HEK293 (cell line): Measurements from ENCODE around the gene SNX15.

ENCODE experiments used
- CTCF ChIA-PET: fragments of 350-600 bp; formaldehyde crosslinking; extraction: SDS; loops from one replicate; lab custom pipeline; 2021; ENCODE audit warnings: antibody characterized with exemption; lab: Yijun Ruan, JAX
- POLR2A ChIA-PET: fragments of 300-600 bp; formaldehyde crosslinking; extraction: SDS; loops from one replicate; lab custom pipeline; 2020; ENCODE audit warnings: antibody characterized with exemption, inconsistent platforms; lab: Yijun Ruan, JAX
- H3K27ac ChIP-seq: fragments of 200-500 bp; sonication (Bioruptor generic); 2 replicates; pipeline ENCODE4 v1.5.1; 2014; ENCODE audit warnings: low read depth, low read length, control low read depth, inconsistent platforms; ENCODE audit errors: extremely low read depth
- H3K36me3 ChIP-seq, 2 experiments: fragments of 200-500 bp in 1 of 2; sonication (Bioruptor generic) in 1 of 2; 1 replicate in 1 of 2; 2 replicates in 1 of 2; pipeline ENCODE4 v1.5.1; 2014 to 2017; ENCODE audit warnings: inconsistent platforms in 2 of 2, low read length in 2 of 2; ENCODE audit not compliant: control insufficient read depth in 2 of 2, insufficient read depth in 1 of 2
- H3K4me1 ChIP-seq: fragments of 200-500 bp; sonication (Bioruptor generic); 2 replicates; pipeline ENCODE4 v1.5.1; 2014; ENCODE audit warnings: mild to moderate bottlenecking, low read length, inconsistent platforms; ENCODE audit not compliant: control insufficient read depth, insufficient read depth
- H3K4me3 ChIP-seq: 2 replicates; pipeline ENCODE4 v1.5.1; 2011; ENCODE audit warnings: low read depth, mild to moderate bottlenecking, control low read depth, low read length, moderate library complexity
- H3K9me3 ChIP-seq: fragments of 200-500 bp; sonication (Bioruptor generic); 2 replicates; pipeline ENCODE4 v1.5.1; 2014; ENCODE audit warnings: low read depth, low read length, inconsistent platforms; ENCODE audit not compliant: control insufficient read depth, insufficient read depth
- ATF2 ChIP-seq: fragments of 450-650 bp; formaldehyde crosslinking; IDR thresholded peaks from 2 replicates; pipeline ENCODE4 v1.5.1; 2016; ENCODE audit warnings: missing biosample characterization, missing genetic modification characterization, low read depth
- GLIS1 ChIP-seq: fragments of 450-650 bp; formaldehyde crosslinking; IDR thresholded peaks from 2 replicates; pipeline ENCODE4 v1.5.1; 2016; ENCODE audit warnings: missing biosample characterization, missing genetic modification characterization
- OSR2 ChIP-seq: fragments of 450-650 bp; formaldehyde crosslinking; IDR thresholded peaks from 2 replicates; pipeline ENCODE4 v1.5.1; 2016; ENCODE audit warnings: missing biosample characterization, missing genetic modification characterization
- PBX3 ChIP-seq: sonication (generic); formaldehyde crosslinking; IDR thresholded peaks from 2 replicates; pipeline ENCODE4 v1.8.1; 2022; ENCODE audit warnings: mild to moderate bottlenecking, moderate library complexity, missing genetic modification reagents
- WT1 ChIP-seq: fragments of 450-650 bp; formaldehyde crosslinking; IDR thresholded peaks from 2 replicates; pipeline ENCODE4 v1.5.1; 2016; ENCODE audit warnings: missing biosample characterization, missing genetic modification characterization
- ZBTB1 ChIP-seq: fragments of 450-650 bp; formaldehyde crosslinking; IDR thresholded peaks from 2 replicates; pipeline ENCODE4 v1.5.1; 2016; ENCODE audit warnings: missing biosample characterization, missing genetic modification characterization
- ZBTB7A ChIP-seq: fragments of 450-650 bp; formaldehyde crosslinking; IDR thresholded peaks from 2 replicates; pipeline ENCODE4 v1.5.1; 2016; ENCODE audit warnings: low read depth, missing biosample characterization, missing genetic modification characterization
- ZIC2 ChIP-seq: fragments of 450-650 bp; formaldehyde crosslinking; IDR thresholded peaks from 2 replicates; pipeline ENCODE4 v1.5.1; 2016; ENCODE audit warnings: missing biosample characterization, missing genetic modification characterization
- ZNF112 ChIP-seq: fragments of 450-650 bp; formaldehyde crosslinking; IDR thresholded peaks from 2 replicates; pipeline ENCODE4 v1.5.0; 2017; ENCODE audit warnings: missing biosample characterization, missing genetic modification characterization
- ZNF132 ChIP-seq: fragments of 450-650 bp; formaldehyde crosslinking; IDR thresholded peaks from 2 replicates; pipeline ENCODE4 v1.5.1; 2017; ENCODE audit warnings: missing biosample characterization, missing genetic modification characterization, borderline replicate concordance
- ZNF140 ChIP-seq: fragments of 450-650 bp; formaldehyde crosslinking; IDR thresholded peaks from 2 replicates; pipeline ENCODE4 v1.5.1; 2016; ENCODE audit warnings: missing biosample characterization, missing genetic modification characterization
- ZNF157 ChIP-seq: fragments of 450-650 bp; formaldehyde crosslinking; IDR thresholded peaks from 2 replicates; pipeline ENCODE4 v1.5.1; 2016; ENCODE audit warnings: missing biosample characterization, missing genetic modification characterization
- ZNF169 ChIP-seq: fragments of 450-650 bp; formaldehyde crosslinking; IDR thresholded peaks from 2 replicates; pipeline ENCODE4 v1.5.1; 2016; ENCODE audit warnings: missing biosample characterization, missing genetic modification characterization
- ZNF335 ChIP-seq: fragments of 450-650 bp; formaldehyde crosslinking; conservative IDR thresholded peaks from 2 replicates; pipeline ENCODE4 v1.5.1; 2016; ENCODE audit warnings: missing biosample characterization, missing genetic modification characterization
- ZNF394 ChIP-seq: fragments of 450-650 bp; formaldehyde crosslinking; IDR thresholded peaks from 2 replicates; pipeline ENCODE4 v1.5.1; 2016; ENCODE audit warnings: missing biosample characterization, missing genetic modification characterization, mild to moderate bottlenecking, moderate library complexity, borderline replicate concordance
- ZNF501 ChIP-seq: fragments of 450-650 bp; formaldehyde crosslinking; IDR thresholded peaks from 2 replicates; pipeline ENCODE4 v1.5.1; 2016; ENCODE audit warnings: missing biosample characterization, missing genetic modification characterization
- ZNF530 ChIP-seq: fragments of 450-650 bp; formaldehyde crosslinking; IDR thresholded peaks from 2 replicates; pipeline ENCODE4 v1.5.1; 2016; ENCODE audit warnings: low read depth, missing biosample characterization, missing genetic modification characterization
- ZNF548 ChIP-seq: fragments of 450-650 bp; formaldehyde crosslinking; IDR thresholded peaks from 2 replicates; pipeline ENCODE4 v1.5.1; 2016; ENCODE audit warnings: missing biosample characterization, missing genetic modification characterization
- ZNF560 ChIP-seq: fragments of 450-650 bp; formaldehyde crosslinking; IDR thresholded peaks from 2 replicates; pipeline ENCODE4 v1.5.1; 2017; ENCODE audit warnings: missing biosample characterization, missing genetic modification characterization, borderline replicate concordance
- ZNF654 ChIP-seq: fragments of 450-650 bp; formaldehyde crosslinking; IDR thresholded peaks from 2 replicates; pipeline ENCODE4 v1.5.1; 2016; ENCODE audit warnings: low read depth, missing biosample characterization, missing genetic modification characterization
- ZNF658 ChIP-seq: fragments of 450-650 bp; formaldehyde crosslinking; IDR thresholded peaks from 2 replicates; pipeline ENCODE4; 2016; ENCODE audit warnings: missing biosample characterization, missing genetic modification characterization
- ZNF660 ChIP-seq: fragments of 450-650 bp; IDR thresholded peaks from 2 replicates; pipeline ENCODE4 v1.5.1; 2018; ENCODE audit warnings: missing biosample characterization, mild to moderate bottlenecking, missing genetic modification characterization
- ZNF664 ChIP-seq: fragments of 450-650 bp; formaldehyde crosslinking; IDR thresholded peaks from 2 replicates; pipeline ENCODE4 v1.5.1; 2016; ENCODE audit warnings: missing biosample characterization, missing genetic modification characterization
- ZNF704 ChIP-seq: fragments of 450-650 bp; formaldehyde crosslinking; IDR thresholded peaks from 2 replicates; pipeline ENCODE4 v1.5.1; 2016; ENCODE audit warnings: missing biosample characterization, missing genetic modification characterization
- ZNF768 ChIP-seq: fragments of 450-650 bp; formaldehyde crosslinking; IDR thresholded peaks from 2 replicates; pipeline ENCODE4 v1.5.1; 2018; ENCODE audit warnings: missing biosample characterization, mild to moderate bottlenecking, missing genetic modification characterization
- ZSCAN18 ChIP-seq: fragments of 450-650 bp; formaldehyde crosslinking; IDR thresholded peaks from 2 replicates; pipeline ENCODE4 v1.5.1; 2016; ENCODE audit warnings: missing biosample characterization, missing genetic modification characterization
- ZSCAN30 ChIP-seq: fragments of 450-650 bp; IDR thresholded peaks from 2 replicates; pipeline ENCODE4 v1.5.1; 2018; ENCODE audit warnings: missing biosample characterization, mild to moderate bottlenecking, missing genetic modification characterization, moderate library complexity
- ZSCAN4 ChIP-seq: fragments of 450-650 bp; formaldehyde crosslinking; IDR thresholded peaks from 2 replicates; pipeline ENCODE4 v1.5.1; 2017; ENCODE audit warnings: missing biosample characterization, missing genetic modification characterization
- TF ChIP-seq, protein P1 (sequence below): fragments of 450-650 bp; IDR thresholded peaks from 2 replicates; pipeline ENCODE4 v1.5.1; 2018; ENCODE audit warnings: missing biosample characterization, missing genetic modification characterization

SNX15 gene

DNA sequence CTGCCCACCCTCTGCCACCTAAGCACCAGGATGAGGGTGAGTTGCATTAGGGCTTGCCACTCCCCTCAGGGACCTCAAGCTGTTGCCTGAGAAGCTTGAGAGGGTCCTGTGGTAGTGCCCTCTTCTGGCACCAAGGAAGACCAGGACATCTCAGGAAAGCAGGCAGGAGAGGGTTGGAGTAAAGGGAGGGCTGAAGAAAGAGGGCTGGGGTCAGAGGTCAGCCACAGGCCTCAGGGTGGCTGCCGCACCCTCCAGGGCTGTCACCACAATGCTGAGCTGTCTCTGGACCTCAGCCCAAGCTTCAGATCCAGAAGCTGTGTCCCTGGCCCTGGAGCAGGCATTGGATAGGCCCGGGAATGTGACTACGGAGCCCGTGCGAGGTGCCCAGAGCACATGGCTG is 17.8 kb downstream of the SNX15 start:
- no peak overlapping the region for H3K27ac ChIP-seq
- CTCF ChIA-PET = interaction anchor here (1.1 kb wide), 1 partner anchor 15 kb away, joined by 4 read pairs; no protein-coding TSS in a partner anchor
- TF ChIP-seq ZNF658 (tag by site-specific recombination) (no peak), GLIS1 (tag by site-specific recombination) (no peak), ZNF664 (tag by site-specific recombination) (no peak), ZNF654 (tag by site-specific recombination) (no peak), OSR2 (tag by site-specific recombination) (no peak), ZNF335 (tag by site-specific recombination) (no peak), ZNF501 (tag by site-specific recombination) (no peak), ZNF548 (tag by site-specific recombination) (no peak), ZBTB7A (tag by site-specific recombination) (no peak), ZNF768 (no peak), ZNF169 (tag by site-specific recombination) (no peak), ZBTB1 (tag by site-specific recombination) (no peak), ZSCAN30 (tag by site-specific recombination) (no peak), ZNF704 (no peak), ZSCAN4 (tag by site-specific recombination) (no peak), ZSCAN18 (no peak), ATF2 (no peak), ZIC2 (tag by site-specific recombination) (no peak)
- TF ChIP-seq, protein P1, sequence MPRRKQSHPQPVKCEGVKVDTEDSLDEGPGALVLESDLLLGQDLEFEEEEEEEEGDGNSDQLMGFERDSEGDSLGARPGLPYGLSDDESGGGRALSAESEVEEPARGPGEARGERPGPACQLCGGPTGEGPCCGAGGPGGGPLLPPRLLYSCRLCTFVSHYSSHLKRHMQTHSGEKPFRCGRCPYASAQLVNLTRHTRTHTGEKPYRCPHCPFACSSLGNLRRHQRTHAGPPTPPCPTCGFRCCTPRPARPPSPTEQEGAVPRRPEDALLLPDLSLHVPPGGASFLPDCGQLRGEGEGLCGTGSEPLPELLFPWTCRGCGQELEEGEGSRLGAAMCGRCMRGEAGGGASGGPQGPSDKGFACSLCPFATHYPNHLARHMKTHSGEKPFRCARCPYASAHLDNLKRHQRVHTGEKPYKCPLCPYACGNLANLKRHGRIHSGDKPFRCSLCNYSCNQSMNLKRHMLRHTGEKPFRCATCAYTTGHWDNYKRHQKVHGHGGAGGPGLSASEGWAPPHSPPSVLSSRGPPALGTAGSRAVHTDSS (tag by site-specific recombination) = no peak

GRCh38 chr11:65045728-65046127 is 18.5 kb downstream of the SNX15 start:
- no peaks in the 10 kb centered on the region for H3K9me3 ChIP-seq
- H3K27ac ChIP-seq = no peak overlapping the region
- CTCF ChIA-PET = interaction anchor here (0.6 to 1.1 kb wide), 2 partner anchors 12 to 14 kb away, joined by 3 to 4 read pairs; no protein-coding TSS in a partner anchor
- H3K36me3 ChIP-seq = peaks cover 0 to 31% of the 10 kb centered on the region in 2 experiments; a peak in 1 of 3 replicates
- POLR2A ChIA-PET = no interaction called here
- no peak overlapping the region for H3K4me3 ChIP-seq
- no peaks in the 10 kb centered on the region for H3K4me1 ChIP-seq
- no peak for TF ChIP-seq WT1 (tag by site-specific recombination)
- TF ChIP-seq ZNF157 (tag by site-specific recombination) = no peak
- no peak for TF ChIP-seq ZNF132 (tag by site-specific recombination)
- TF ChIP-seq ZNF530 (tag by site-specific recombination) = no peak
- TF ChIP-seq PBX3 (CRISPR knock-in tag) = no peak
- no peak for TF ChIP-seq ZNF660 (tag by site-specific recombination)
- TF ChIP-seq ZNF140 = no peak
- no peak for TF ChIP-seq ZNF112 (tag by site-specific recombination)
- no peak for TF ChIP-seq ZNF560 (tag by site-specific recombination)
- no peak for TF ChIP-seq ZNF394 (tag by site-specific recombination)

More for the DNA sequence above, 17.8 kb downstream of the SNX15 start:
- peaks cover 0 to 31% of the 10 kb centered on the region in 2 experiments; a peak in 1 of 3 replicates for H3K36me3 ChIP-seq
- H3K9me3 ChIP-seq = no peaks in the 10 kb centered on the region
- no peaks in the 10 kb centered on the region for H3K4me1 ChIP-seq
- no peak overlapping the region for H3K4me3 ChIP-seq
- POLR2A ChIA-PET = no interaction called here
